B cell (primary cell): Measurements from ENCODE around the gene AKT1. TPM values are rescaled to one million over a fixed set of nuclear protein-coding genes. Genes with fewer than 3 reads are reported as not detected.

ENCODE experiments used
- ATAC-seq: fragments of 200-7000 bp; cut with Tn5 transposase; one replicate; pipeline ENCODE4 v1.10.0; 2021; ENCODE audit warnings: low read depth, mild to moderate bottlenecking, moderate number of reproducible peaks, moderate library complexity
- CTCF ChIA-PET: fragments of 350-600 bp; sonication (Branson Sonifier 250); formaldehyde crosslinking; loops from one replicate; lab custom pipeline; 2021; ENCODE audit warnings: antibody characterized with exemption, inconsistent platforms; lab: Charles Lee
- POLR2A ChIA-PET: fragments of 350-600 bp; sonication (Branson Sonifier 250); formaldehyde crosslinking; loops from one replicate; lab custom pipeline; 2021; ENCODE audit warnings: antibody characterized with exemption; lab: Charles Lee
- DNase-seq: peaks from one replicate; pipeline ENCODE4 v3.0.0; 2013
- H2AFZ ChIP-seq: 2 replicates; pipeline ENCODE4 v1.6.1; 2012; ENCODE audit warnings: mild to moderate bottlenecking, low read depth, low read length; ENCODE audit not compliant: insufficient read depth, poor library complexity, severe bottlenecking
- H3K27ac ChIP-seq, 2 donors: 1 replicate in 1 of 2; 2 replicates in 1 of 2; pipeline ENCODE4 v1.5.1; 2012 to 2013; ENCODE audit warnings: low read length in 2 of 2, mild to moderate bottlenecking in 2 of 2, moderate library complexity in 1 of 2
- H3K27me3 ChIP-seq, 4 experiments: fragments of 200-600 bp in 1 of 4; sonication (generic) in 1 of 4; replicated peaks in 1 of 4; 1 replicate in 2 of 4; 2 replicates in 2 of 4; pipeline versions ENCODE4 v1.6.1 to v1.7.0; 2013 to 2016; ENCODE audit warnings: low read length in 3 of 4, mild to moderate bottlenecking in 2 of 4, mixed read lengths in 1 of 4, moderate library complexity in 1 of 4; ENCODE audit not compliant: insufficient read depth in 4 of 4, control insufficient read depth in 3 of 4; ENCODE audit errors: control extremely low read depth in 1 of 4
- H3K36me3 ChIP-seq, 2 experiments: replicated peaks in 1 of 2; 1 replicate in 1 of 2; 2 replicates in 1 of 2; pipeline versions ENCODE4 v1.6.1 to v1.7.1; 2013; ENCODE audit warnings: low read length in 1 of 2; ENCODE audit not compliant: insufficient read depth in 2 of 2, control insufficient read depth in 1 of 2; ENCODE audit errors: control extremely low read depth in 1 of 2, extremely low read depth in 1 of 2
- H3K4me1 ChIP-seq, 2 donors: fragments of 200-600 bp in 1 of 2; sonication (generic) in 1 of 2; 1 replicate in 1 of 2; 2 replicates in 1 of 2; pipeline versions ENCODE4 v1.5.1 to v1.6.1; 2013 to 2017; ENCODE audit warnings: low read length in 2 of 2; ENCODE audit not compliant: control insufficient read depth in 2 of 2, insufficient read depth in 2 of 2
- H3K4me2 ChIP-seq: replicated peaks from 2 replicates; pipeline ENCODE3; 2012; ENCODE audit warnings: mild to moderate bottlenecking, low read depth, low read length; ENCODE audit not compliant: poor library complexity, severe bottlenecking
- H3K4me3 ChIP-seq, 5 experiments: fragments of 200-600 bp in 1 of 5; sonication (generic) in 1 of 5; 1 replicate in 3 of 5; 2 replicates in 2 of 5; pipeline versions ENCODE4 v1.5.1 to v1.7.0; 2011 to 2016; ENCODE audit warnings: low read length in 4 of 5, mild to moderate bottlenecking in 4 of 5, low read depth in 2 of 5, control low read depth in 1 of 5, moderate library complexity in 1 of 5; ENCODE audit not compliant: insufficient read depth in 1 of 5; ENCODE audit errors: control extremely low read depth in 1 of 5, extremely low read depth in 1 of 5
- H3K79me2 ChIP-seq: fragments of 200-600 bp; sonication (generic); one replicate; pipeline ENCODE4 v1.6.0; 2016; ENCODE audit warnings: low read length; ENCODE audit not compliant: control insufficient read depth, insufficient read depth
- H3K9ac ChIP-seq: fragments of 200-600 bp; sonication (generic); 2 replicates; pipeline ENCODE4 v1.6.1; 2017; ENCODE audit warnings: mild to moderate bottlenecking, low read length, moderate library complexity
- H3K9me3 ChIP-seq, 3 donors: one replicate each; pipeline versions ENCODE4 v1.6.1 to v1.7.1; 2013; ENCODE audit warnings: low read length in 2 of 3; ENCODE audit not compliant: control insufficient read depth in 2 of 3, insufficient read depth in 1 of 3; ENCODE audit errors: control extremely low read depth in 1 of 3
- H4K20me1 ChIP-seq: 2 replicates; pipeline ENCODE4 v1.6.0; 2012; ENCODE audit warnings: mild to moderate bottlenecking, low read length; ENCODE audit not compliant: insufficient read depth, control insufficient read depth, poor library complexity, severe bottlenecking
- H3K27ac Mint-ChIP-seq: one replicate; pipeline ENCODE4 v1.8.0; 2021; ENCODE audit warnings: mixed read lengths
- H3K27me3 Mint-ChIP-seq: one replicate; pipeline ENCODE4 v1.8.0; 2021; ENCODE audit warnings: mixed read lengths
- H3K4me1 Mint-ChIP-seq: one replicate; pipeline ENCODE4 v1.8.0; 2021; ENCODE audit warnings: mixed read lengths
- H3K4me3 Mint-ChIP-seq: one replicate; pipeline ENCODE4 v1.8.0; 2021; ENCODE audit warnings: mixed read lengths
- H3K9me3 Mint-ChIP-seq: one replicate; pipeline ENCODE4 v1.8.0; 2022; ENCODE audit warnings: mixed read lengths; ENCODE audit not compliant: insufficient read depth
- EZH2 ChIP-seq: IDR thresholded peaks from 2 replicates; pipeline ENCODE4 v1.6.1; 2012; ENCODE audit warnings: borderline replicate concordance, low read depth, mild to moderate bottlenecking, moderate library complexity, low read length; ENCODE audit not compliant: insufficient read depth, poor library complexity, severe bottlenecking
- WGBS: methylation state at CpG from one replicate; pipeline ENCODE4 v1.1.5; 2013; ENCODE audit warnings: missing lambda C conversion rate; ENCODE audit not compliant: insufficient coverage; 5-methylcytosine and 5-hydroxymethylcytosine counted together
- intact Hi-C: fragments of 100-400 bp; cut with micrococcal nuclease; formaldehyde crosslinking; loops from one replicate; pipeline ENCODE4 v1.10.0; 2022
- polyA plus RNA-seq: library from polyadenylated mRNA; depleted of rRNA; stranded (reverse); fragments of >200 nt; gene quantifications from 2 replicates; pipeline ENCODE4 v1.2.3, GENCODE V29; 2012
- total RNA-seq, 2 donors: library from RNA; stranded (reverse); fragments of 120-200 nt in 1 of 2; gene quantifications; 1 replicate in 1 of 2; 2 replicates in 1 of 2; pipeline versions ENCODE4 v1.2.3 to v1.2.4, GENCODE V29; 2013 to 2022
- TF ChIP-seq, protein P1 (sequence below): fragments of 200-600 bp; IDR thresholded peaks from one replicate; pipeline ENCODE4 v1.8.0; 2022; ENCODE audit warnings: antibody characterized with exemption, mild to moderate bottlenecking

Gene AKT1
- total and polyA plus RNA-seq, 2 donors (not counting 1 experiment from before 2014, with no cell fraction given) = 71.1 to 90.1 TPM

DNA sequence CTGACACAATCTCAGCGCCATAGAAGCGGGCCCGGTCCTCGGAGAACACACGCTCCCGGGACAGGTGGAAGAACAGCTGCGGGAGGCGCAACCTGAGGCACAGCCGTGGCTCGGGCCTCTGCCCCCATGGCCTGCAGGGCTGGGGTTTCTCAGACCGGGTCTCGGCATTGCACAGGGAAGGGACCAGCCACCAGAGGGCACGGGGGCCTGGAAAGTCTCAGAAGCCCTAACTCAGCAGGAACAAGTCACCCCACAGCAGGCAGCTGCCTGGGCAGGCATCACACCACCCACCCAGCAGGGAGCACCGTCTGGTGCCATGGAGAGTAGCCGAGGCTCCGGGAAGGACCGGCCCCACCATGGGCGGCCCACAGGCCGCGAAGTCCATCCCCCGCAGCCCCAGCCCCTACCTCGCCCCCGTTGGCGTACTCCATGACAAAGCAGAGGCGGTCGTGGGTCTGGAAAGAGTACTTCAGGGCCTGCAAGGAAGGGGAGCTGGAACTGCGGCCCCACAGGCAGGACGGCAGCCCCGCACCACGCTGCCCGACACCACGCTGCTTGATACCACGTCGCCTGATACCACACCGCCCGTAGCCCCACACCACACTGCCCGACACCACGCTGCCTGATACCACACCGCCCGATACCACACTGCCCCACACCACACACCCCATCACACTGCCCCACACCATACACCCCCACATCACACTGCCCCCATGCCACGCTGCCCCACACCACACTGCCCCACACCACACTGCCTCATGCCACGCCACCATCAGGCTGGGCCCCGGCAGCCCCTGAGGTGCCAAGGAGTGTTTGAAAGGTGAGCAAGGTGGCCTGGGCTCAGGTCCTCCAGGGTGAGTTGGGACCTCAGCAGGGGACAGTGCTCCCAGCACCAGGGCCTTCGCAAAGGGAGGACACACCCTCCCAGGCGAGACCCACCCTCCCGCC lies 21.8 kb downstream of the AKT1 start:
- WGBS = 94% methylated on average over 31 of the region's 46 CpGs
- no peak overlapping the region for H3K9ac ChIP-seq
- Mint-ChIP-seq H3K27ac (no peak overlapping the region), H3K27me3 (no peaks in the 10 kb centered on the region), H3K4me1 (peaks cover 7% of the 10 kb centered on the region), H3K4me3 (no peak overlapping the region), H3K9me3 (no peaks in the 10 kb centered on the region)
- no peak for ATAC-seq
- no peaks in the 10 kb centered on the region for H3K27me3 ChIP-seq
- H2AFZ ChIP-seq = no peak overlapping the region
- peaks cover 6% of the 10 kb centered on the region for H4K20me1 ChIP-seq
- ChIA-PET CTCF (no interaction called here), POLR2A (no interaction called here)
- H3K27ac ChIP-seq = no peak overlapping the region
- intact Hi-C loops = no loop called here
- H3K36me3 ChIP-seq = peaks cover 0 to 12% of the 10 kb centered on the region in 2 experiments
- no peak overlapping the region for H3K4me3 ChIP-seq
- no peak for DNase-seq
- TF ChIP-seq EZH2 = no peak
- no peak overlapping the region for H3K4me2 ChIP-seq
- H3K79me2 ChIP-seq = no peaks in the 10 kb centered on the region
- peaks cover 0 to 2% of the 10 kb centered on the region in 2 donors for H3K4me1 ChIP-seq
- peaks cover 0 to 21% (median 3%) of the 10 kb centered on the region in 3 donors for H3K9me3 ChIP-seq

GRCh38 chr14:104772707-104773504 lies 22.6 kb downstream of the AKT1 start:
- peaks cover 0 to 12% of the 10 kb centered on the region in 2 experiments for H3K36me3 ChIP-seq
- H3K4me2 ChIP-seq = no peak overlapping the region
- 98% methylated on average over 38 of the region's 38 CpGs for WGBS
- H3K9me3 ChIP-seq = peaks cover 0 to 21% (median 3%) of the 10 kb centered on the region in 3 donors
- TF ChIP-seq, protein P1, sequence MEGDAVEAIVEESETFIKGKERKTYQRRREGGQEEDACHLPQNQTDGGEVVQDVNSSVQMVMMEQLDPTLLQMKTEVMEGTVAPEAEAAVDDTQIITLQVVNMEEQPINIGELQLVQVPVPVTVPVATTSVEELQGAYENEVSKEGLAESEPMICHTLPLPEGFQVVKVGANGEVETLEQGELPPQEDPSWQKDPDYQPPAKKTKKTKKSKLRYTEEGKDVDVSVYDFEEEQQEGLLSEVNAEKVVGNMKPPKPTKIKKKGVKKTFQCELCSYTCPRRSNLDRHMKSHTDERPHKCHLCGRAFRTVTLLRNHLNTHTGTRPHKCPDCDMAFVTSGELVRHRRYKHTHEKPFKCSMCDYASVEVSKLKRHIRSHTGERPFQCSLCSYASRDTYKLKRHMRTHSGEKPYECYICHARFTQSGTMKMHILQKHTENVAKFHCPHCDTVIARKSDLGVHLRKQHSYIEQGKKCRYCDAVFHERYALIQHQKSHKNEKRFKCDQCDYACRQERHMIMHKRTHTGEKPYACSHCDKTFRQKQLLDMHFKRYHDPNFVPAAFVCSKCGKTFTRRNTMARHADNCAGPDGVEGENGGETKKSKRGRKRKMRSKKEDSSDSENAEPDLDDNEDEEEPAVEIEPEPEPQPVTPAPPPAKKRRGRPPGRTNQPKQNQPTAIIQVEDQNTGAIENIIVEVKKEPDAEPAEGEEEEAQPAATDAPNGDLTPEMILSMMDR = no peak
- TF ChIP-seq EZH2 = no peak
- H3K9ac ChIP-seq = no peak overlapping the region
- POLR2A ChIA-PET = no interaction called here
- ATAC-seq = no peak
- Mint-ChIP-seq H3K27me3 (no peaks in the 10 kb centered on the region), H3K9me3 (no peaks in the 10 kb centered on the region), H3K4me1 (peaks cover 8% of the 10 kb centered on the region), H3K4me3 (no peak overlapping the region), H3K27ac (no peak overlapping the region)
- intact Hi-C loops = no loop called here
- no peak overlapping the region for H2AFZ ChIP-seq
- H3K27me3 ChIP-seq = no peaks in the 10 kb centered on the region
- no peak overlapping the region for H3K4me3 ChIP-seq
- H4K20me1 ChIP-seq = peaks cover 6% of the 10 kb centered on the region
- DNase-seq = no peak
- H3K4me1 ChIP-seq = peaks cover 0 to 8% of the 10 kb centered on the region in 2 donors
- CTCF ChIA-PET = no interaction called here
- H3K27ac ChIP-seq = no peak overlapping the region
- no peaks in the 10 kb centered on the region for H3K79me2 ChIP-seq
